Activated B cell treated with CpG ODN at 0.5 μM for 24 hours (primary cell): ENCODE measurements around the gene TBC1D1. TPM values are rescaled to one million over a fixed set of nuclear protein-coding genes. Genes with fewer than 3 reads are reported as not detected.

ENCODE experiments used
- ATAC-seq: fragments of 200-7000 bp; cut with Tn5 transposase; one replicate; pipeline ENCODE4 v1.10.0; 2021; ENCODE audit warnings: low read depth, mild to moderate bottlenecking, moderate library complexity
- CTCF ChIA-PET: fragments of 350-600 bp; sonication (Branson Sonifier 250); formaldehyde crosslinking; loops from one replicate; lab custom pipeline; 2021; ENCODE audit warnings: antibody characterized with exemption; lab: Charles Lee
- POLR2A ChIA-PET: fragments of 350-600 bp; sonication (Branson Sonifier 250); formaldehyde crosslinking; loops from one replicate; lab custom pipeline; 2021; ENCODE audit warnings: antibody characterized with exemption; lab: Charles Lee
- DNase-seq: peaks from one replicate; pipeline ENCODE4 v3.0.0; 2022
- H3K27ac Mint-ChIP-seq: one replicate; pipeline ENCODE4 v1.8.0; 2020; ENCODE audit warnings: mixed read lengths
- H3K27me3 Mint-ChIP-seq: one replicate; pipeline ENCODE4 v1.8.0; 2021; ENCODE audit warnings: mixed read lengths
- H3K36me3 Mint-ChIP-seq: one replicate; pipeline ENCODE4 v1.8.0; 2021; ENCODE audit warnings: low read depth, mixed read lengths
- H3K4me1 Mint-ChIP-seq: one replicate; pipeline ENCODE4 v1.8.0; 2021; ENCODE audit warnings: mixed read lengths
- H3K4me3 Mint-ChIP-seq: one replicate; pipeline ENCODE4 v1.8.0; 2020; ENCODE audit warnings: mild to moderate bottlenecking, mixed read lengths
- H3K9me3 Mint-ChIP-seq: one replicate; pipeline ENCODE4 v1.8.0; 2020; ENCODE audit warnings: mixed read lengths
- intact Hi-C: fragments of 100-400 bp; cut with micrococcal nuclease; formaldehyde crosslinking; loops from one replicate; pipeline ENCODE4 v1.15.1; 2024
- total RNA-seq: library from RNA; stranded (reverse); gene quantifications from 2 replicates; pipeline ENCODE4 v1.2.3, GENCODE V29; 2022
- TF ChIP-seq, protein P1 (sequence below): fragments of 200-600 bp; IDR thresholded peaks from one replicate; pipeline ENCODE4 v1.8.0; 2022; ENCODE audit warnings: antibody characterized with exemption, mild to moderate bottlenecking

The TBC1D1 gene
- total RNA-seq, 1 donor from 2014 or later, result 84.8 TPM

DNA sequence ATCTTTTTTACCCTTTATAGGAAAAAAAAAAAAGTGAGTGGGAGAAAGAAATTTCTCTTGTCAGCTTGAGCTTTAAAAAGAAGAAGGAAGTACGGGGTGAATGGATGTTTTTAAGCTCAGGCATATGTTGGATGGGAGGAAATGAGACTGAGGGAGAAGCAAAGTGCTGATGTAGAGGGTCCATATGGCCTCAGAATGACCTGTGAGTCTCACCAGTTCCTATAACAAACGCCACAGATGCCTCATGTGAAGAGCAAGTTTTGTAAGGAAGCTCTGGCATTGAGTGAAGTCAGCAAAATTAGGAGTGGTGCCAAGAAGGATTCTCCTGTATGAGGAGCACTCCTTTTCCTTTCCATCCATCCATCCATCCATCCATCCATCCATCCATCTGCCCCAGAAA is 283.9 kb downstream of the TBC1D1 start:
- ChIA-PET POLR2A (interaction anchor here (0.9 kb wide), 1 partner anchor 19 kb away, joined by 4 read pairs; no protein-coding TSS in a partner anchor), CTCF (interaction anchor here (0.7 to 3.1 kb wide), 4 partner anchors 107 to 556 kb away, joined by 3 to 10 read pairs (median 3); no protein-coding TSS in a partner anchor)
- intact Hi-C loops, result loop anchor here (10.0 kb wide), 1 partner anchor 960 kb away; no protein-coding TSS in a partner anchor
- Mint-ChIP-seq H3K27me3 (peaks cover 21% of the 10 kb centered on the region), H3K27ac (no peak overlapping the region), H3K36me3 (no peaks in the 10 kb centered on the region), H3K4me1 (peaks cover 30% of the 10 kb centered on the region), H3K9me3 (no peaks in the 10 kb centered on the region), H3K4me3 (no peak overlapping the region)
- no peak for ATAC-seq
- TF ChIP-seq, protein P1, sequence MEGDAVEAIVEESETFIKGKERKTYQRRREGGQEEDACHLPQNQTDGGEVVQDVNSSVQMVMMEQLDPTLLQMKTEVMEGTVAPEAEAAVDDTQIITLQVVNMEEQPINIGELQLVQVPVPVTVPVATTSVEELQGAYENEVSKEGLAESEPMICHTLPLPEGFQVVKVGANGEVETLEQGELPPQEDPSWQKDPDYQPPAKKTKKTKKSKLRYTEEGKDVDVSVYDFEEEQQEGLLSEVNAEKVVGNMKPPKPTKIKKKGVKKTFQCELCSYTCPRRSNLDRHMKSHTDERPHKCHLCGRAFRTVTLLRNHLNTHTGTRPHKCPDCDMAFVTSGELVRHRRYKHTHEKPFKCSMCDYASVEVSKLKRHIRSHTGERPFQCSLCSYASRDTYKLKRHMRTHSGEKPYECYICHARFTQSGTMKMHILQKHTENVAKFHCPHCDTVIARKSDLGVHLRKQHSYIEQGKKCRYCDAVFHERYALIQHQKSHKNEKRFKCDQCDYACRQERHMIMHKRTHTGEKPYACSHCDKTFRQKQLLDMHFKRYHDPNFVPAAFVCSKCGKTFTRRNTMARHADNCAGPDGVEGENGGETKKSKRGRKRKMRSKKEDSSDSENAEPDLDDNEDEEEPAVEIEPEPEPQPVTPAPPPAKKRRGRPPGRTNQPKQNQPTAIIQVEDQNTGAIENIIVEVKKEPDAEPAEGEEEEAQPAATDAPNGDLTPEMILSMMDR, result no peak
- DNase-seq, result no peak

DNA sequence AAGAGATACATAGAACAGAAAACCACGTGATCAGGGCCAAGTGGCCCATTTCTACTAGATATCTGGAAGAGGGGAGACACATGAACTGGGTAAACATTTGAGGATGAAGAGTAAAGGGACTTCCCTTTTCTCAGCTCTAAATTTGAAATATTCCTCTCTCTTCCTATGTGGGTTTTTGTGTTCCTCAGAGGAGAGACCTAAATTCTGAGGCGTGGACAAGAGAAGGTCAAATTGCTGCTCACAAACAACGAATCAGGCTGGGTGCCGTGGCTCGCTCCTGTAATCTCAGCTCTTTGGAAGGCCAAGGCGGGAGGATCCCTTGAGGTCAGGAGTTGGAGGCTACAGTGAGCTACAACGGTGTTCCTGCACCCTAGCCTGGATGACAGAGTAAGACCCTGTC is 285.3 kb downstream of the TBC1D1 start:
- Mint-ChIP-seq H3K27ac (no peak overlapping the region), H3K9me3 (no peaks in the 10 kb centered on the region), H3K4me3 (no peak overlapping the region), H3K4me1 (peaks cover 31% of the 10 kb centered on the region), H3K36me3 (no peaks in the 10 kb centered on the region), H3K27me3 (peaks cover 21% of the 10 kb centered on the region)
- DNase-seq (no peak), ATAC-seq (no peak)
- intact Hi-C loops, result loop anchor here (10.0 kb wide), 1 partner anchor 959 kb away; no protein-coding TSS in a partner anchor
- POLR2A ChIA-PET, result no interaction called here
- TF ChIP-seq, protein P1, result no peak
- CTCF ChIA-PET, result interaction anchor here (5.7 kb wide), 1 partner anchor 500 kb away, joined by 221 read pairs; no protein-coding TSS in a partner anchor

DNA sequence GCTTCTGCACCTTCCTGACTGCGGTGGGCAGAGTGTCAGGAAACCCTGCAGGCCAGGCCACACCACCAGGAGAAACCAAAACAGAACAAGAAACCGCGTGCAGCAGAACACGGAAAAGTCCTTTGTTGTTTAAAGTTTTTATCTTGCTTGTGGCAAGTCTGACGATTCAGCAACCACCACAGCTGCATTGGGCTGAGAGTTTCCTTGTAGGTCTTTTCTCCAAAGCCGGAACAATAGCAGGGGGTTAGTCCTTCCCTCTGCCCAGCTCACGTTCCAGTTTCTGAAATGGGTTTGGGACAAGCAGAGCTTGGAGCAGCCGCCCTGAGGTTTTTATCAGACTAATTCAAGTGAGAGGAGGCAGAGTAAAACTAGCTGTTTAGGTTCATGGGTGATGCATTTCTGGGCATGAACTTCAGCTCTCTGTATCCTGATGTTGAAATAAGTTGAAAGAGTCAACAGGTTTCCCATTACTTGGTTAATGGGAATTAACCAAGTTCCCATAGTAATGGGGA is 286.2 kb downstream of the TBC1D1 start:
- TF ChIP-seq, protein P1, result no peak
- DNase-seq (no peak), ATAC-seq (no peak)
- H3K9me3 Mint-ChIP-seq, result no peaks in the 10 kb centered on the region
- CTCF ChIA-PET, result interaction anchor here (5.0 to 6.3 kb wide), 3 partner anchors 499 to 582 kb away, joined by 30 to 221 read pairs (median 92); no protein-coding TSS in a partner anchor
- H3K36me3 Mint-ChIP-seq, result no peaks in the 10 kb centered on the region
- no peak overlapping the region for H3K27ac Mint-ChIP-seq
- peaks cover 20% of the 10 kb centered on the region for H3K27me3 Mint-ChIP-seq
- intact Hi-C loops, result loop anchor here (10.0 kb wide), 1 partner anchor 958 kb away; no protein-coding TSS in a partner anchor
- H3K4me3 Mint-ChIP-seq, result no peak overlapping the region
- POLR2A ChIA-PET, result interaction anchor here (0.6 kb wide), 1 partner anchor 483 kb away, joined by 5 read pairs; no protein-coding TSS in a partner anchor
- peaks cover 31% of the 10 kb centered on the region for H3K4me1 Mint-ChIP-seq

DNA sequence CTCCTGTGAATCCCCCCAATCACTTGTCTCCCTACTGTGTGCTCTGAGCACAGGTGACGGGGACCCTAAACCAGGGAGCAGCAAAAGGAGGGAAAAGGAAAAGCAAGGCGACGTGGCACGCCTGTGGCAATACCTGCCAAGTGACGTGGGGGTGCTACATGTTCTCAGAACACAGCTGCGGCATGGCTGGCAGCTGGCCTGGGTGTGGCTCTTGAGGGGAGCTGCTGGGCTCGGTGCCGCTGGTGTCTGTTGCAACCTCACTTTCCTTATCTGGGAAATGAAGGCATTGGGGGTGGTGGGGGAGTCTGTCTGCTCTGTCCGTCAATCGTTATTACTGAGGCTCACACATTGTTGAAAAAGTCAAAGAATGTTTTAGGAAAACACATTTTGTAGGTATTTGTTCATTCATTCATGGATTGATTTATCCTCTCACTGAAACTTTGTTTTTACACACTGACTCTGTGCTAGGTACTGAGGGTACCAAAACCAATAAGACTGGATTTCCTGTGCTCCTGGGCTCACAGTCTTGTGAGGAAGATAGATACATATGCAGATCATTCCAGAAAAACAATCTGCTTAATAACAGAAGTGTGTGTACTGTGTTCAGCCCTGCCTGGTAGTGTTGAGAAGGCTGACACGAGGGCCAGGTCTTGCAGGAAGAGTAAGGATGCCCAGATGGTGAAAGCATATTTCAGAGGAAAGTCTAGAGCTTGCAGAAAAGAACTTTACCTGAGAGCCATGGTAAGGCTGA is 286.9 kb downstream of the TBC1D1 start:
- H3K36me3 Mint-ChIP-seq, result no peaks in the 10 kb centered on the region
- H3K9me3 Mint-ChIP-seq, result no peaks in the 10 kb centered on the region
- peaks cover 31% of the 10 kb centered on the region for H3K4me1 Mint-ChIP-seq
- ChIA-PET CTCF (interaction anchor here (4.0 to 6.3 kb wide), 5 partner anchors 142 to 581 kb away, joined by 30 to 221 read pairs (median 56); no protein-coding TSS in a partner anchor), POLR2A (no interaction called here)
- no peak for DNase-seq
- intact Hi-C loops, result loop anchor here (2.0 to 10.0 kb wide), 3 partner anchors 115 to 957 kb away; partner anchors contain the start of gene TLR6
- TF ChIP-seq, protein P1, result no peak
- ATAC-seq, result peak; percentile 55
- peaks cover 18% of the 10 kb centered on the region for H3K27me3 Mint-ChIP-seq
- no peak overlapping the region for H3K4me3 Mint-ChIP-seq
- H3K27ac Mint-ChIP-seq, result no peak overlapping the region
